HCT116 (cell line): ENCODE results near the gene ATP6V1B1.

Source experiments
- CBX3 ChIP-seq: IDR thresholded peaks from 2 replicates; pipeline ENCODE4 v1.6.1; 2012; ENCODE audit warnings: low read depth
- CEBPB ChIP-seq: IDR thresholded peaks from 2 replicates; pipeline ENCODE4 v1.6.1; 2012; ENCODE audit warnings: low read depth
- CTCF ChIP-seq, 3 experiments: fragments of 200-600 bp in 1 of 3; sonication (generic) in 1 of 3; IDR thresholded peaks in 2 of 3; conservative IDR thresholded peaks in 1 of 3; 2 replicates each; pipeline ENCODE4 v1.5.1; 2012 to 2017; ENCODE audit warnings: low read depth in 2 of 3, low read length in 2 of 3, antibody characterized with exemption in 1 of 3, borderline replicate concordance in 1 of 3, control low read depth in 1 of 3, mild to moderate bottlenecking in 1 of 3, mixed read lengths in 1 of 3, mixed run types in 1 of 3, moderate library complexity in 1 of 3; ENCODE audit not compliant: insufficient read depth in 1 of 3
- EGR1 ChIP-seq: IDR thresholded peaks from 2 replicates; pipeline ENCODE4 v1.6.1; 2012; ENCODE audit warnings: low read depth
- EZH2 ChIP-seq: fragments of 200-600 bp; sonication (generic); IDR thresholded peaks from 2 replicates; pipeline ENCODE4 v1.6.1; 2017; ENCODE audit warnings: antibody characterized with exemption, mixed run types
- POLR2AphosphoS5 ChIP-seq: IDR thresholded peaks from 2 replicates; pipeline ENCODE4 v1.6.1; 2011; ENCODE audit warnings: mild to moderate bottlenecking, low read depth, low read length, moderate library complexity
- SIN3A ChIP-seq: IDR thresholded peaks from 2 replicates; pipeline ENCODE4 v1.6.1; 2012; ENCODE audit warnings: low read depth
- ZBTB33 ChIP-seq: IDR thresholded peaks from 2 replicates; pipeline ENCODE4 v1.6.1; 2011; ENCODE audit warnings: mild to moderate bottlenecking, low read length, moderate library complexity; ENCODE audit not compliant: insufficient replicate concordance; ENCODE audit errors: extremely low read depth

GRCh38 chr2:70943205-70943871, 7.6 kb downstream of the ATP6V1B1 start:
- TF ChIP-seq CTCF (IDR thresholded peaks at IDR 0.05 in 2 of 3, conservative IDR thresholded peaks at IDR 0.05 in 1 of 3; ENCODE audit: borderline replicate concordance in 1 of 3, insufficient read depth in 1 of 3, low read depth in 2 of 3, low read length in 2 of 3) (no peak), EZH2 (no peak), EGR1 (no peak), POLR2AphosphoS5 (no peak), CEBPB (no peak), SIN3A (no peak), CBX3 (no peak), ZBTB33 (no peak)
